GM18511 (cell line): ENCODE data around the gene PRF1.

Source experiments
- ATAC-seq: cut with Tn5 transposase; IDR thresholded peaks from one replicate; pipeline ENCODE4 v1.9.1; 2021; ENCODE audit warnings: mild to moderate bottlenecking, moderate library complexity; ENCODE audit not compliant: unreplicated experiment

Gene PRF1

DNA sequence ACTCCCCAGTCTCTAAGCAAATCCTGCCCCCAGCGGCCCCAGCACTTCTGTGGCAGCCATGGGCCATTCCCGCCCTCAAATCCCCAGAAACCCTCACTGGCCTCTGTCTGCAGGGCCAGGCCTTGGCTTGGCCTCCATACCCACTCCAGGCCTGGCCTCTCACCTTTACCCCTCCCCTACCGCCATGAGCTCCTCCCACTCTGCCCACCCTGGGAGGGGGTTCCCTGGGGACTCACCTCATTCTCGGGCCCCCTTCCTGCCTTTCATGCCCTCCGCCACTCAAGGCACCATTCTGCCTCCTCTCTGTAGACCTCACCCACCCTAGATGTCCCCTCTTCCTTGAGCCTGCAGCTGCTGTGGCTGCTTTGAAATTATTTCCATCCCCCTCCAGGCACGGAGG is 41.0 kb downstream of the PRF1 start:
- ATAC-seq = no peak

DNA sequence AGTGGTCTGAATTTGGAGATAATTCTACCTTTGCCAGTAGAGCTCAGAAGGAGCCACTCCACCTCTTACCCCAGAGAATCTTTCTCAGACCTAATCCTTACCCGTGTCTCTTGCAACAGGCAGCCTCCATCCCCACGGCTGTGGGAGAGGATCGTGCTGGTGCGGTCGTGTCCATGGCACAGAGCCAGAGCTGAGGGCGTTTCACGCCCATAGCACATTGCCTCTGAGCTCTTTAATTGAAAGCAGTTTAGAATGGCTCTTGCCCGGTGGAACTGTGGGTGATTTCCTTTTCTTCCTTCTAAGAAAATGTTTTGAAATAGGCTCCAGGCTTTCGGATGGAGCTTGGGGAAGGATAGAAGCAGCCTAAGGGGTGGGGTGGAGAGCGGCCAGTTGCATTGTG is 41.5 kb downstream of the PRF1 start:
- ATAC-seq = no peak

DNA sequence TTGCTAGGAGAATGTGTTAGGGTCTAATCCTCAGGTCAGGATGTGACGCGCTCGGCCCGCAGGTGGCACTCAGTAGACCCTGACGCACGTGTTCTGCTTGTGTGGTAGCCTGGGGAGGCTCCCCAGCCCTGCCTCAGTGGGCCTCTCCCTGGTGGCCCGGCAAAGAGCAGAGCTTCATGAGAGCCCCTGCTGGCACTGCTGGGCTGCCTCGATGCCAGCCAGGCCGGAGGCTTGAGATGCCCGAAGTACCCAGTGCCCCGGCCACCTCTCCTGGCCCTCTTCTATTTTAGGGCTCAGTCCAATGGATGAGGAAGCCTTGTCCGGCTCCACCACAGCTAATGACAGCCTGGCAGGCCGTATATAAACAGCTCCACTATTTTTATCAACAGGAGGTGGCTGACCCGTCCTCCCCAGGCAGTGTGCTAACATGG is 42.0 kb downstream of the PRF1 start:
- no peak for ATAC-seq

DNA sequence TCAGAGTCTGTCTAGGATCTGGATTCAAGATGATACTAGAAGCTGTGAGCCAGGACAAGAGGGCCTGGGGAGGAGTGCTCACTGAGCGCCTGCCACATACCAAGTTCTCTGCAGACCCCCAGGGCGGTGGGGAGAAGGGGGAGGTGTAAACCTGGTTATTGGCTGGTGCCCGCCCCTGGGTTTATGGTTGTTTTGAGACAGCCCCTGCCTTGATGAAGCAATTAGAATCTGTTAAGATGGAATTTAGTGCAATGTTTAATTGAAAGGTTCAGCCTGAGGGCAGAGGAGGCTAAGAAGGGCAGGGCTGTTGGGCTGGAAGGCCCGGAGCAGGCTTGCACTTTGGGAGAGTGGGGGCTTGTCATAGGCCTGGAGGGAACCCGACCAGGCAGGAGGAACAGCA is 42.7 kb downstream of the PRF1 start:
- no peak for ATAC-seq

DNA sequence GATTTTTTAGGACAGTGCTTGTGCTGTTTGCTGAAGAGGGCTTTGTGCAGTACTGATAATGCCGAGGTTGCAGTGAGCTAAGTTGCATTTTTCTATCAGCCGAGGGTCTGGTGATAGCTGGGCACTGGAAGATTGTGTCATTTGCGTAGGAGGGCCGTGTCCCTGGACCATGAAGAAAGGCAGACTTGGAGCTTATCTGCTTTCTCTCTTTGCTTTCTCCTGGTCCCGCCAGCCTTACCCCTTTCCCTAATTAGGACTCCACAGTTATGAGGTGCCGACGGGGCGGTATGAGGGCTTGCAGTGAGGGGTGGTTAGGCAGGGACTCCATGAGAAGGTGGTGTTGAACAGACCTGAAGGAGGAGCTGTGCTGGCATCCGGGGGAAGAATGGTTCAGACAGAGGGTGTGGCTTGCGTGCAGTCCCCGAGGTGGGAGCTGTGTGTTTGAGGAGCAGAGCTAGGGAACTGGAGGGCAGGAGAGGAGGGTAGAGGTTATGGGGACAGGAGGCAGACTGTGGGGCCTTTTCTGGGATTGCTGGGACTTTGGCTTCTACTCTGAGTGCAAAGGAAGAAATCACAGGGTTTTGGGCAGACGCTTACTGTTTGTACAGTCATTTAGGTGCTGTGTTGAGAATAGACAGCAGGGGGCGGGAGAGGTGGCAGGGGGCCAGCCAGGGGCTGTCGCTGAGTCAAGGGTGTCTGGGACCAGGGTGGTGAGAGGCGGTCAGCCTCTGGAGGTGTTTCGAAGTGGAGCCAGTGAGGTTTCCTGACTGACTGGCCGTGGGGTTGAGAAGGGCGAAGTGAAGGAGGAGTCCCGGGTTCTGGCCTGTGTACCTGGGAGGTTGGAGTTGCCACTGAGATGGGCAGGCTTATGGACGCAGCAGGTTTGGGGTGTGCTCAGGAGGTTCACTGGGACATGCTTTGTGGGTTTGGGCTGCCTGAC is 43.4 kb downstream of the PRF1 start:
- ATAC-seq = peak; percentile 75

DNA sequence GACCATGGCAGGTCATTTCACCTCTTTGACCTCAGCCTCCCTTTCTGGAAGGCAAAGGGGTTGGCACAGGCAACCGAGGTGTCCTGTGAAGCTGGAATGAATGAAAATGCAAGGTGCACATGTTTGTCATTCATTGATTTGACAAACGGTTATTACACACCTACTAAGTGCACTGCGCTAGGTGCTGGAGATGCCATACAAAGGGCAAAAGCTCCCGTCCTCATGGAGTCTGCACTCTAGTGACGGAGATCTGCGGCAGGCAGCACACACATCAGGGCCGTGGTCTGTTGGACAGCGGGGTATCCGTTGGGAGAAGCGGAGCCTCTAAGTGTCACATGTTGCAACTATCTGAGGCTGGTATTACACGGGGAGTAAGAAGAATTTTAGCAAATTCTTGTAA is 44.2 kb downstream of the PRF1 start:
- ATAC-seq = no peak

DNA sequence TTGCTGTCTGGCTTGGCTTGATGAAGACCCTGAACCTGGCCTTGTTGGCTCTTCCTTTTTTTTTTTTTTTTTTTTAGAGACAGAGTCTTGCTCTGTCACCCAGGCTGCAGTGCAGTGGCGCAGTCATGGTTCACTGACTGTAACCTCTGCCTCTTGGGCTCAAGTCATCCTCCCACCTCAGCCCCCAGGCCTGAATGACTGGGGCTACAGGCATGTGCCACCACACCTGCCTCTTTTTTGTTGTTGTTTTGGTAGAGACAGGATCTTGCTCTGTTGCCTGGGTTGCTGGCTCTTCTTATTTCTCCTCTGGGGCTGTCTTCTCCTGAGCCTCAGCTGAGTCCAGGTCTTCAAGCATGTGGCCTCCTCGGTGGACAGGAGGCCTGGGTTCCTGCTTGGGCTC is 44.7 kb downstream of the PRF1 start:
- ATAC-seq = no peak

DNA sequence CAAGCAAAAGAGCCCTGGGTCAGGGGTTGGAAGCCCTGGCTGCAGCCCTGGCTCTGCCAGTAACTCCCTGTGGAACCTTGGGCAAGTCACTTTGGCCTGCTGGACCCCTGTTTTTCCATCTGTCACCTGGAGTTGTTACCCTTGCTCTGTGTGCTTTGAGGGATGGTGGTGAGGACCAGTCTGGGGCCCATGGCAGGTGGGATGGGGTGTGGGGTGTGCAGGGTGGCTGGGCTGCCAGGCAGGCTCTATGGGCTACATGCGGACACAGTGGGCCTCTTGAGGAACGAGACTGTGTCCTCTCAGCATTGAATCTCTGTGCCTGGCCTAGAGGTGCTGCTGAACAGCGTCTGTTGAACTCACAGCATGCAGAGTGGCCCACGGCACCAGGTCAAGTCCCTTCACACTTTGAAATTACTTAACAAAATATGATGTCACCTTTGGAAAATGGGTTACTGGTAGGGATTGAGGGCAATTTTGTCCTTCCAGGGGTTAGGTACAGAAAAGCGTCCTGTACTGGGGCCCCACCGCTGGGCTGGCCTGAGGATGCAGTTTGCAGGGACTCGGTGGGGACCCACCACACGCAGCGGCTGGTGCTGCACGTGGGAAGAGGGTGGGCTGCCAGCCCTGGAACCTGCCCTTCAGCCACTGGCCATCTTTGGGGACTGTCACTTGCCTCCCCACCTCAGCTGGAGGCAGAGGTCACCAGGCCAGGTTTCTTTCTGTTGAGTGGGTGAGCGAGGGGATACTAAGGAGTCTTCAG is 45.3 kb downstream of the PRF1 start:
- no peak for ATAC-seq

DNA sequence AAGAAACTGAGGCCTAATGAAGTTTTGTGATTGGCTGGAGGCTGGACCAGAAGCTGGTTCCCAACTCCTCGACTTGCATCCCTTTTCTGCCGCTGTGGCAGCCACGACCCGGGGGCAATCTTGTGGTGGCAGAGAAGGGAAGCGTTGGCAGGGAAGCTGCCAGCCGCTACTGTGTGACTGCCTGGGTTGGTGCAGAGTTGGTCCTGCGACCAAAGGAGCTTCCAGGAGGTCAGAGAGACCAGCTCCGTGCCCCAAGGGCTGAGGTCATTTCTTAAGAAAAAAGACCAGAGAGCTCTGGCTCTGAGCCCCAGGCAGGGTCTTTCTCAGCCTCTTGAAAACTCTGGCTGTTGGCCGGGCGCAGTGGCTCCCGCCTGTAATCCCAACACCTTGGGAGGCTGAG is 47.2 kb downstream of the PRF1 start:
- no peak for ATAC-seq

DNA sequence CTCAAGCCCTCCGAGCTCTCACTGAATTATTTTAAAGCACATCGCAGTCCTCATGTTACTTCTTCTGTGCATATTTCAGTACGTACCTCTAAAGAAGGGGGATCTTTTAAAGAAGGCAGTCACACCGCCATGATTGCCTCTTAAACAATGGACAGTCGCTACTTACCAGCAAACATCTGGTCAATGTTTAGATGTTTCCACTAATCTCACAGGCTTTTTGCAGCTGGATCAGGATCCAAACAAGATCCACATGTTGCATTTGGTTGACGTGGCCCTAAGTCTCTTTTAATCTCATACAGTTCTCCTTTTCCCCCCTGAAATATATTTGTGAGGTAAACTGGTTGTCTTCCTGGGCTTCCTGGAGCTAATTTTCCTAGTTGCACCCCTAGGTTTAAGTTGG is 50.0 kb downstream of the PRF1 start:
- no peak for ATAC-seq

DNA sequence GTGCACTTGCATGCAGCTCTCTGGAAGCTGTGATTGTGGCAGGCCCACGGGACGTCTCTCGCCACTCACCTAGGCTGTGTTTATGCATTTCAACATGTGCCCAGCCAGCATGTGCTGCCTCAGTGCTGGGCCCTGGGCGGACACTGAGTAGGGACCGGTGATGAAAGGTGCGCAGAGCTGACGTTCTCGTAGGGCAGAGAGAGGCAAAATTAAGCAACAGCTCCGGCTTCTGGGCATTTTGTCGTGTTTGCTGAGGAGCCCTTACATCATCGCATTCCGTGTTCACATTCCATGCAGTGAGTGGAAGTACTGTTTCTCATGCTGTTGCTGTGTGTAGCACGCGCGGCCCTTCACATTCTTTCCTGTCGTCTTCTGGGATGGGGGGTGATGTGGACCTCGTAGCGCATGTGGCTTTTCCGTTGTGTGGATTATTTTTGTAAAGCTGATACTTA is 50.5 kb downstream of the PRF1 start:
- ATAC-seq = no peak

DNA sequence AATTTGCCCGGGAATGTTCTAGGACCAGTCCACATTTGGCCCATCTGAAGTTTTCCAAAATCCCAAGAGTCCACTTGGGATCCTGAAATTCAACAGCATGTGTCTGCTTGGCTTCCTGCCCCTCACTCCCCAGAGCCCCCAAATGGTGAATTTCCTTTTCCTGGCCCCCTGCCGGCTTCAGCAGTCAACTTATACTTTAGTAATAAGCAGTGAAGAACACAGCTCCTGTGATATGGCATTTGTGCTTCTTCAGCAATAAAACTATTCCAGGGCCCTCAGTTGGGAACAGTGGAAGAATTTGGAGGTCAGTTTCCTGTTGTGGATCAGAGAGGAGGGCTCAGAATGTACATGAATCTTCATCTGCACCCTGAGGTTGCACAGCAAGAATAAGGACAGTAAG is 51.1 kb downstream of the PRF1 start:
- ATAC-seq = no peak

DNA sequence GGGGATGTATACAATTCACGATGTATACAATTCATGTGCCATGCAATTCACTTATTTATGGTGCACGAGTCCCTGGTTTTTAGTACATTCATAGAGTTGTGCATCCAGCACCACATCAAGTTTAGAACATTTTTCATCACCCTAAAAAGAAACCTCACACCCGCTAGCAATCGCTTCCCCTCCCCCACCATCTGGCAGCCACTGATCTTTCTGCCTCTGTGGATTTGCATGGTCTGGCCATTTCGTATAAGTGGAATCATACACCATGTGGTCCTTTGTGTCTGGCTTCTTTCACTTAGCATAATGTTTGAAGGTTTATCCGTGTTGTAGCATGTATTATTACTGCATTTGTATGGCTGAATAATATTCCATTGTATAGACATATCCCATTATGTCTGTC is 52.1 kb downstream of the PRF1 start:
- ATAC-seq = no peak

DNA sequence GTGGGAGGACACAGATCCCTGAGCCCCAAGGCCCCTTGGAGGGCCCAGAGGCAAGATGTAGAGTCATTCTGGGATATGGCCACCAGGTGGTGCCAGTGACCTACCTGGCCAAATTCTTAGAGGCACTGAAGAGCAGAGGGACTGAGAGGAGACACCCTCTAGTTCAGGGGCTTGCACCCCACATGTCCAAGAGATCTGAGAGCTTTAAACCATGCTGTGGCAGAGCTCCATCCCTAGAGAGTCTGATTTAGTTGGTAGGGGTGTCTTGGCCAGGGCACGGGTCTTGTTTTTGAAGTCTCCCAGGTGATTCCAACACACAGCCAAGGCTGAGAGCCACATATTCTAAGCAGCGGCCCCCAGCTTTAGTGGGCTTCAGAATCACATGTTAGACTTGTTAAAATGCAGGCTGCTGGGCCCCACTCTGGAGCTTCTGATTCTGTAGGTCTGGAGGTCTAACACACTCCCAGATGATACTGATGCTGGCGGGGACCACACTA is 52.5 kb downstream of the PRF1 start:
- ATAC-seq = no peak

DNA sequence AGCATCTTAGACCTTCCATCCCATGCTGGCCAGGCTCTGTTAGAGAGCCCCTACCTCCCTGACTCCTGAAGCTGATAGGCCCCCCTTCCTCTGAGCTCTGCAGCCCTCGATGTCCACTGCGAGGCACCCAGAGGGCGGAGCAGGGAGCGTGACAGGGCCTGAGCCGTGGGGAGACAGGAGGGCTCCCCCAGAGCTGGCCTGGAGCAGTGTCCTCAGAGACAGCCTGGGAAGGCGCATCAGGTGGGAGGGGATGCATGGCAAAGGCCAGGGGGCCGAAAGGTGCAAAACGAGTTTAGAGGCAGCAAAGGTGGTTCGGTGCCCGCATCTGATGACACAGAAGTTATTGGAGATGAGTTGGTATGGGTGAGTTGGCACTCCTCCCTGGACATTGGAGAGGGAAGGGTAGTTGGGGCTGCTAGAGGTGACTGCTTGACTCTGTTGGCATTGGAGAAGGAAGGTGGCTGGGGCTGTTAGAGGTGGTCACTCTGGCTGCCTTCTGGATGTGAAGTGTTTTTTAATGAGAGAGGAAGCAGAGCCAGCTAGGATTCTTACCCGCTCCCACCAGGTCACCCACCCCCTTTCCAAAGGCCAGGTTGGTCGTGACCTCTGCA is 53.1 kb downstream of the PRF1 start:
- no peak for ATAC-seq
